Cardiac fibroblast (primary cell): ENCODE measurements around the gene NRCAM.

Source experiments
- DNase-seq, 2 donors: peaks; one replicate each; pipeline versions ENCODE4 v3.0.0 to v3.0.0-alpha.2; 2010; ENCODE audit warnings: low read depth in 2 of 2
- H3K4me3 ChIP-seq, 2 donors: replicated peaks in 1 of 2; 1 replicate in 1 of 2; 2 replicates in 1 of 2; pipeline ENCODE4 v1.5.1; 2011; ENCODE audit warnings: low read depth in 2 of 2, low read length in 2 of 2, mild to moderate bottlenecking in 2 of 2, moderate library complexity in 1 of 2
- TF ChIP-seq, protein P1 (sequence below): IDR thresholded peaks from one replicate; pipeline ENCODE4 v1.5.1; 2011; ENCODE audit warnings: low read depth, mild to moderate bottlenecking, low read length, inconsistent platforms

The NRCAM gene

GRCh38 chr7:108253275-108254044 lies 202.8 kb downstream of the NRCAM start:
- peak; percentile 61 to 72 for DNase-seq
- TF ChIP-seq, protein P1, sequence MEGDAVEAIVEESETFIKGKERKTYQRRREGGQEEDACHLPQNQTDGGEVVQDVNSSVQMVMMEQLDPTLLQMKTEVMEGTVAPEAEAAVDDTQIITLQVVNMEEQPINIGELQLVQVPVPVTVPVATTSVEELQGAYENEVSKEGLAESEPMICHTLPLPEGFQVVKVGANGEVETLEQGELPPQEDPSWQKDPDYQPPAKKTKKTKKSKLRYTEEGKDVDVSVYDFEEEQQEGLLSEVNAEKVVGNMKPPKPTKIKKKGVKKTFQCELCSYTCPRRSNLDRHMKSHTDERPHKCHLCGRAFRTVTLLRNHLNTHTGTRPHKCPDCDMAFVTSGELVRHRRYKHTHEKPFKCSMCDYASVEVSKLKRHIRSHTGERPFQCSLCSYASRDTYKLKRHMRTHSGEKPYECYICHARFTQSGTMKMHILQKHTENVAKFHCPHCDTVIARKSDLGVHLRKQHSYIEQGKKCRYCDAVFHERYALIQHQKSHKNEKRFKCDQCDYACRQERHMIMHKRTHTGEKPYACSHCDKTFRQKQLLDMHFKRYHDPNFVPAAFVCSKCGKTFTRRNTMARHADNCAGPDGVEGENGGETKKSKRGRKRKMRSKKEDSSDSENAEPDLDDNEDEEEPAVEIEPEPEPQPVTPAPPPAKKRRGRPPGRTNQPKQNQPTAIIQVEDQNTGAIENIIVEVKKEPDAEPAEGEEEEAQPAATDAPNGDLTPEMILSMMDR, result no peak
- H3K4me3 ChIP-seq, result no peak overlapping the region

DNA sequence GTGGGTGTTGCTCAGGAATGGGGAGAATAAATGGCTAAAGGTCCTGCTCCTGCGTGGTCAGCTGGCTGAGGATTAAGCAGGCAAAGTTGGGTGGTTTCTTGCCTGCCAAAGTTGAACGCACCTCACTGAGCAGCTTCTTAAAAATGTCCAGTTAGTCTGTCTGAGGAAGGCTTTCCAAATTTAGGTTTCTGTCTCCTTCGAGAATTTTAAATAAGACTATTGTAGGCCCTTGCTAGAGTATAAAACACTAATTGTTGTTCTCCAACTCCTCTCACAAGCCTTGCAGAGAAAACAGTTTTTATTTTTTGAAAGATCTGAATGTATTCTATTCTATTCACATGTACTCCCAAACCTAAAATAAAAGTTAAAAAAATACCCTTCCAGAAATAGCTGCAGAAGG lies 204.1 kb downstream of the NRCAM start:
- TF ChIP-seq, protein P1, result no peak
- no peak for DNase-seq
- no peak overlapping the region for H3K4me3 ChIP-seq

- no peak overlapping the region for H3K4me3 ChIP-seq
- TF ChIP-seq, protein P1, result no peak
- peak in 1 of 2 donors; percentile 46 for DNase-seq
These were observed 204.5 kb downstream of the NRCAM start for GRCh38 chr7:108251700-108252099.

- no peak for DNase-seq
- TF ChIP-seq, protein P1, result no peak
- no peak overlapping the region for H3K4me3 ChIP-seq
These were observed 206.8 kb downstream of the NRCAM start for GRCh38 chr7:108249453-108249852.

GRCh38 chr7:108248821-108249220 lies 207.4 kb downstream of the NRCAM start:
- DNase-seq, result peak in 1 of 2 donors; percentile 51
- no peak overlapping the region for H3K4me3 ChIP-seq

DNA sequence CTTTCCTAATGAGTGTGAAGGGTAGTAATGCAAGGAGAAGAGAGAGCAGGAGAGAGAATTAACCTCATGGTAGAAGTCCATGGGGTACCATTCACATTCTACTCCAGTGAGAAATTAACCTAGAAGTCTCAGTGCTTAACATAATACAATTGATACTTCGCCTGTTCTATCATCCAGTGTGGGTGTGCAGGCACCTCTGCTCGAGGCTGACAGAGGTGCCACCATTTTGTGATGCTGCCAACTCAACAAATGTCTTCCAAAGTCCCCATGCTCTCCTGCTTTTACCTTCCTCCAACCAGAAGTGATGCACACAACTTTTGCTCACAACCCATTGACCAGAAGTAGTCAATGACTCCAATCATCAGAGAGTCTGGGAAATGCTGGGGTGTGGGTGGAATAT lies 207.8 kb downstream of the NRCAM start:
- no peak overlapping the region for H3K4me3 ChIP-seq
- TF ChIP-seq, protein P1, result no peak
- no peak for DNase-seq

More at GRCh38 chr7:108248821-108249220, 207.4 kb downstream of the NRCAM start:
- TF ChIP-seq, protein P1, result no peak

- DNase-seq, result peak; percentile 45 to 79
- no peak overlapping the region for H3K4me3 ChIP-seq
- TF ChIP-seq, protein P1, result no peak
These were observed 208.6 kb downstream of the NRCAM start for GRCh38 chr7:108247614-108248013.
